Inflammatory macrophage (primary cell): ENCODE results near the gene LACTB.
A peak's percentile ranks its signal among the peaks of the same experiment; 100 is the strongest.
"Not testable (repeated sequence)": the region's sequence is repeated elsewhere in the genome, so short reads cannot be mapped to it uniquely, and the experiment has no call there.

Experiments used
- DNase-seq, 2 donors: peaks; one replicate each; pipeline ENCODE4 v3.0.0-alpha.2; 2020 to 2022

LACTB gene

DNA sequence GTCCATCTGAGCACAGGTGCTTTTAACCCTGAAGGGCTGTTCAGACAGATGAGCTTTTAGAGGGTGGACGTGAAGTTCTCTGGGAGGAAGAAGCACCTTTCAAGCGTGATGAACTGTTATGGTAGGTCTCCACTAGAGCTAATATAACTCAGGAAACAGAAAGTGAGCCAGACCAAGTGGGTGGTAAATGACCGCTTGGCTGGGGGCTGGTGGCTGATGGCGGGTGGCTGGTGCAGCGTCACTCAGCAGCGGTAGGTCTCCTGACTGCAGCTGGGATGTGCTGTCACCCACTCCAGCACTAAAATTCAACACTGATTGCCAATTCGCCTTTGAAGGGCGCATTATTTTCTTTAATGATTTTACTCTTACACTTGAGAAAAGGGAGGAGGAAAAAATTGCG, 31.2 kb upstream of the LACTB start:
- no peak for DNase-seq

GRCh38 chr15:63090887-63091286, 30.8 kb upstream of the LACTB start:
- DNase-seq, result no peak

DNA sequence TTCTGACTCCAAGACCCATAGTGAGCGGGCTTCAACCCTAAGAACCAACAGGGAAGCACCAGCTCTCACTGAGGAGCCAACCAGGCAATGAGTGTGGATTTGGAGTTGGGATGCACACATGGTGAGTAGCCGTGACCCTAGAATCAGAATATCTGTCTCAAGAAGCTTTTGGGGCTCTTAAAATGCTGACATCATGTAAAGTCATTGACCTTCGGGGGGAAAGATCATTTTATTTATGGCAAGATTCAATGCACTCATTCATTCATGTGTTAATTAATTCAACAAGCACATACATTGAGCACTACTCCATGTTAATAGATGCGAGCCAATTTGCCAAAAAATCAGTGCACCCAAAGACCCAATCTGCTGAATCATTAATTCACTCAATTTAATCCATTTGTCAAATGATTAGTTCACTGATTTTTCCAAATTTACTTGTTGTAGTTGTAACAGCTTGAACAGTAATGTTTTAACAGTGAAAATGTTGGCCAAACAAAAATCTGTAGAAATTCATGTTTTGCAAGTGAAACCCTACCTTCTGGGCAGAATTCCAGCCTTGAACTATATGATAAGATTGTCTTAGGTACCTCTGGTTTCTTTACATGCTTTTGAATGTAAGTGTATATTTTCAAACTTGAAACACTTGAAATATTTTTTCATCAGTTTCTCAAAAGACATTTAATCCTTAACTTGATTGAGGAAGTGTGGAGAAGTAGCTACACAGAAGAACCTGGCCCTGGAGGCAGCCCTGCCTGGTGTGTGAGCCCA, 29.8 kb upstream of the LACTB start:
- DNase-seq, result no peak

- DNase-seq, result peak; percentile 69 to 74
Observed at GRCh38 chr15:63093486-63094205, 28.0 kb upstream of the LACTB start.

GRCh38 chr15:63094495-63094931, 27.1 kb upstream of the LACTB start:
- DNase-seq, result no peak

GRCh38 chr15:63096178-63096577, 25.5 kb upstream of the LACTB start:
- DNase-seq, result no peak

GRCh38 chr15:63098901-63099300, 22.8 kb upstream of the LACTB start:
- DNase-seq, result not testable (repeated sequence)

GRCh38 chr15:63099581-63099980, 22.1 kb upstream of the LACTB start:
- DNase-seq, result not testable (repeated sequence)

- DNase-seq, result peak in 1 of 2 donors; percentile 5
Observed at GRCh38 chr15:63103416-63103815, 18.2 kb upstream of the LACTB start.

GRCh38 chr15:63104727-63105126, 16.9 kb upstream of the LACTB start:
- peak; percentile 63 to 76 for DNase-seq

GRCh38 chr15:63105354-63105753, 16.3 kb upstream of the LACTB start:
- DNase-seq, result not testable (repeated sequence)

GRCh38 chr15:63107895-63108546, 13.6 kb upstream of the LACTB start:
- peak; percentile 11 to 25 for DNase-seq

- DNase-seq, result no peak
Observed at GRCh38 chr15:63109498-63109897, 12.2 kb upstream of the LACTB start.

DNA sequence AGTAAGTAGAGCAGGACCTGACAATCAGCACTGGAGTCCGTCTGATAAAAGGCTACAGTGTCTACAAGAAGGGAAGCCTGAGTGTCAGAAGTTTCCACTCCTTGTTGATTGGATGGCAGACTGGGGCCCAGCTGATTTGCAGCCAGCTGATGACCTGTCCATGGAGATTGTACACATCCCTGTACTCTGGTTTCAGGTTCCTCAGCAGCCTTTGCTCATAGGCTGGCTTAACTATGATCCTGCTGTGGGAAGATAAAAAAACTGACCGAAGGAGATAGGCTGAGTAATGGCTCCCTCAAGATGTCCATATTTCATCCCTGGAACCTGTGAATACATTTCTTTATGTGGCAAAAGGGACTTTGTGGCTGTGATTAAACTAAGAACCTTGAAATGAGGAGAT, 11.7 kb upstream of the LACTB start:
- no peak for DNase-seq

- DNase-seq, result peak; percentile 6 to 57
Observed at GRCh38 chr15:63110428-63111026, 11.1 kb upstream of the LACTB start.

GRCh38 chr15:63111481-63111880, 10.2 kb upstream of the LACTB start:
- no peak for DNase-seq

DNA sequence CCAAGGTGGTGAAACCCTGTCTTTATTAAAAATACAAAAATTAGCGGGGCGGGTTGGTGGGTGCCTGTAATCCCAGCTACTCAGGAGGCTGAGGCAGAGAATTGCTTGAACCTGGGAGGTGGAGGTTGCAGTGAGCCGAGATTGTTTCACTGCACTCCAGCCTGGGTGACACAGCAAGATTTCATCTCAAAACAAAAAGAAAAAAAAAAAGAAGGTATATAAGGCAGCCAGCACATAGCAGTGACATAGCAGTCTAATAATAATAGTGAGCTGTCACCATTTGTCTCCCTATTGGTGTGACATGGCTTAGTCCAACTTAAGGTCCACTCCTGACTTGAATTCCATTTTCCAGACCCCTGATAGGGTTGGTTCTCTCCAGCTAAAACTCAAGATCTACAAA, 8.8 kb upstream of the LACTB start:
- DNase-seq, result no peak

DNA sequence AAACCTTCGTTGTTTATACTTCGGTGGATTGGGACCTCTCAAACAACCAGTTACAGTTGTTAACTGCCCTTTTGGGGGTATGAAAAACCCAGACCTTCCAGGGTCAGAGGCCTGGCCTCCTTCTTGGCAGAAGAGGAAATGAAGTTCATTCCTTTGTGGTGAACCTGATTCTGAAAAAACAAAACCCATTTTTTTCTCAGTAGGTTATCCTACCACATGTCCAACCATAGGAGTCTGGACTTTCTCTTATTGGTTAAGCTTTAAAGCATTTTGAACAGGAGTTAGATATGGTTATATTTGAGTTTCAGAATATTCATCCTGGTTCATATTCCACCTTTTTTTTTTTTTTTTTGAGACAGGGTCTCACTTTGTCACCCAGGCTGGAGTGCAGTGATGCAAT, 7.2 kb upstream of the LACTB start:
- DNase-seq, result no peak

DNA sequence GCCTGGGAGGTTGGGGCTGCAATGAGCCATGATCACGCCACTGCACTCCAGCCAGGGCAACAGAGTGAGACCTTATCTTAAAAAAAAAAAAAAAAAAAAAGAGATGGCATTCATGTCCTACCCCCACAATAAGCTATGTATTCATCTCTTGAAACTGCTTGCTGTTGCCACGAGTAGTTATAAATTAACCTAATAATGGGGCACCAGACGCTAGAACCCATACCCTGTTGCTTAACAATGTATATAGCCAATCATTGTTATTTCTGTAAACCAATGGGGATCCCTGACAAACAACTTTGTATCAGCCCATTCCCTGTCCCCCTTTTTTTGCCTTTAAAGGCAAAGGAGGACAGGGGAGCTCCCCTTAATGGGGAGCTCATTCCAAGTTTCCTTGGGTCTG, 2.8 kb upstream of the LACTB start:
- no peak for DNase-seq

DNA sequence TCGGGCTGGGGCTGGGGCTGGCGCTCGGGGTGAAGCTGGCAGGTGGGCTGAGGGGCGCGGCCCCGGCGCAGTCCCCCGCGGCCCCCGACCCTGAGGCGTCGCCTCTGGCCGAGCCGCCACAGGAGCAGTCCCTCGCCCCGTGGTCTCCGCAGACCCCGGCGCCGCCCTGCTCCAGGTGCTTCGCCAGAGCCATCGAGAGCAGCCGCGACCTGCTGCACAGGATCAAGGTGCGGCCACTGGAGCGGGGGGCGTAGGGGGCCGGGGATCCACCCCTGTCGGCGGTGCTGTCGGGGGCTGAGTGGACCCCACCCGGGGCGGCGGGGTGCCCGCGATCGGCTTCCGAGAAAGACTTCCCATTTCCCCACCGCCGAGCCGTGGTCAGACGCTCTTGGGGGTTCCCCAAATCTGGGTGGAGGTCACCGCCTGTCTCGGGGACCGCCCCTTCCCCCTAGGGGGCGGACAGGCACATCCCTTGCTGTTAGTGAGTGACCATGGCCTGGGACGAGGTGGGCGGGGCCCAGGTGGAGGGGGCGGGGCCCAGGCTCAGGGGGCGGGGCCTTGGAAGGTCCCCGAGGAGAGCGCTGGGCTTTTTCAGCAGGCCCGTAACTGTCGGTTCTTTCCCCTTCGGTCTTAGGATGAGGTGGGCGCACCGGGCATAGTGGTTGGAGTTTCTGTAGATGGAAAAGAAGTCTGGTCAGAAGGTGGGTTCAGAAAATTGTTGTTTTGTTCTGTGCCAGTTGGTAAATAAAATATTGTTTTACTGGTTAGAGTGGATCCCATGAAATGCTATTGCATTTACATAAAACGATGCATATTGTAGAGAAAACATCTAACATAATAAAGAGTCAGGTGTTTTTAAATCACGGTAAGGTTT, 578 bp downstream of the LACTB start:
- DNase-seq, result peak; percentile 98 to 99

GRCh38 chr15:63124506-63124905, 2.8 kb downstream of the LACTB start:
- DNase-seq, result no peak

DNA sequence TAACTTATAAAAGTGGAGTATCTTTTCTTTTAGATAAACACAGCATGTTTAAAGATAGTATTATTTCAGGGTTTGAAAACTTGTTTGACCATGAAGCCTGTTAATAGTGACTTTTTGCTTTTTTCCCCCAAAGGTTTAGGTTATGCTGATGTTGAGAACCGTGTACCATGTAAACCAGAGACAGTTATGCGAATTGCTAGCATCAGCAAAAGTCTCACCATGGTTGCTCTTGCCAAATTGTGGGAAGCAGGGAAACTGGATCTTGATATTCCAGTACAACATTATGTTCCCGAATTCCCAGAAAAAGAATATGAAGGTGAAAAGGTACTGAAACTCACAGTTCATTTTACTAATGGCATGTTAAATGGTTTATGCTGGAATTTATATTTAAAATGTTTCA, 5.1 kb downstream of the LACTB start:
- no peak for DNase-seq
